ENCODE measurements around the gene MEGF11.

MEGF11 gene

DNA sequence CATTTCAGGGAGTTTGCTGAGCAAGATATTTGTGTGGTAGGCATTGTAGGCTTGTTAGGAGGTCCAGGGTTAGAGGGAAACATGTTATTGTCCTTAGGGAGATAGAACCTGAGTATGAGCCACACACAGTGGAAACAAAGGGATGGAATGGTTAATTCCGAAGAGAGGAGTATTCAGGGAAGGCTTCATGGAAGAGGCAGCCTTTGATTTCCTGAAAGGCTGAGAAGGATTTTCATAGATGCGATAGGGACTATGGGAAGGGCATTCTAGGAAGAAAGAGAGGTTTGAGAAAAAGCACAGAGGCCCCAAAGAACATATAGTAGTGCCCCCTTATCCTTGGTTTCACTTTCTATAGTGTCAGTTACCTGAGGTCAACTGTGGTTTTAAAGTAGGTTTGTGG, 302.5 kb downstream of the MEGF11 start:
- ChIA-PET POLR2A (no interaction called here), CTCF (no interaction called here)
- TF ChIP-seq FOXA1 (IDR thresholded peaks at IDR 0.05) (no peak), ZNF384 (IDR thresholded peaks at IDR 0.05) (no peak), SP1 (IDR thresholded peaks at IDR 0.05) (no peak), ARNT (IDR thresholded peaks at IDR 0.05) (no peak), ELF4 (IDR thresholded peaks at IDR 0.05) (no peak), HDGF (IDR thresholded peaks at IDR 0.05; ENCODE audit: borderline replicate concordance) (no peak), SUZ12 (IDR thresholded peaks at IDR 0.05) (no peak), NFRKB (IDR thresholded peaks at IDR 0.05) (no peak), LEF1 (IDR thresholded peaks at IDR 0.05; ENCODE audit: borderline replicate concordance) (no peak), CTBP1 (IDR thresholded peaks at IDR 0.05; ENCODE audit: borderline replicate concordance) (no peak), FOXM1 (IDR thresholded peaks at IDR 0.05; ENCODE audit: borderline replicate concordance) (no peak), BHLHE40 (IDR thresholded peaks at IDR 0.05; ENCODE audit: borderline replicate concordance) (no peak), PKNOX1 (IDR thresholded peaks at IDR 0.05) (no peak), TARDBP (IDR thresholded peaks at IDR 0.05) (no peak), FOXK2 (IDR thresholded peaks at IDR 0.05) (no peak)
- no peak for DNase-seq (ENCODE audit: extremely low spot score)

DNA sequence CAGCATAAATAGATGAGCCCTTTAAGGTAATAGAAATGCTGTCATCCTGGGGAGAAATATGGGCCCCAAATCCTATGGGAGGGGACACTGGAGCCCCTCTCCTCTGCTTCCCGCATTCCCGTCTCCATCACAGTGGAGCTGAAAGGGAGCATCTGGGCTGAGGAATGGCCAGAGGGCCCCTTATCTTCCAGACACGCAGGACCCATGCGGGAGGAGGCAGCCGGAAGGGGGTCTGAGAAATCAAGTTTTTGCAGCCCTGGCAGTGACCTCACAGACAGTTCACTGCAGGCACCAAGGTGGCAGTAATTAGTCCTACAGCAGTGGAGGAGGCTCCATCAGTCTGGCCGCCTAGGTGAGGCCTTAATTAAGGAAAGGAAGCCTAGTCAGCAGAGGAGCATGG, 304.1 kb downstream of the MEGF11 start:
- TF ChIP-seq ZNF384 (IDR thresholded peaks at IDR 0.05) = no peak
- no peak for TF ChIP-seq SUZ12 (IDR thresholded peaks at IDR 0.05)
- TF ChIP-seq NFRKB (IDR thresholded peaks at IDR 0.05) = no peak
- TF ChIP-seq BHLHE40 (IDR thresholded peaks at IDR 0.05; ENCODE audit: borderline replicate concordance) = no peak
- TF ChIP-seq SP1 (IDR thresholded peaks at IDR 0.05) = no peak
- no peak for TF ChIP-seq FOXK2 (IDR thresholded peaks at IDR 0.05)
- no peak for TF ChIP-seq CTBP1 (IDR thresholded peaks at IDR 0.05; ENCODE audit: borderline replicate concordance)
- no peak for TF ChIP-seq ARNT (IDR thresholded peaks at IDR 0.05)
- TF ChIP-seq FOXM1 (IDR thresholded peaks at IDR 0.05; ENCODE audit: borderline replicate concordance) = no peak
- no peak for TF ChIP-seq PKNOX1 (IDR thresholded peaks at IDR 0.05)
- TF ChIP-seq HDGF (IDR thresholded peaks at IDR 0.05; ENCODE audit: borderline replicate concordance) = no peak
- DNase-seq (ENCODE audit: extremely low spot score) = no peak
- ChIA-PET POLR2A (no interaction called here), CTCF (no interaction called here)

DNA sequence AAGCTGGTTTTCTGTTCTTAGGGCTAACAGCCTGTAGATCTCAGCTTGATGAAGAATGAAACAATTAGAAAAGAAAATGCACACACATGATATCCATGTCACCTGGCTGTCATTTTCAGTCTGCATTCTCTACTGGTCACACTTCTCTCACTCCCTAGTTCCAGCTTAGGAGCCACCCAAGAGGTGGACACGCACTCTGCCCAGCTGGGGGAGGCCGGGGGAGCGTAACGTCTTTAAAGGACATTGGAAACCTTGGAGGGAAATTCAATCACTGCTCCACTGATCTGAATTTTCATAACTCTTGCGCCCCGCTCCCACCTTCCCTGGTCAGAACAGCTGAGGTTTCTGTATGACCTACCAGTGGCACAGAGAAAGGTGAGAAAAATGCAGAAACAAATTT, 304.5 kb downstream of the MEGF11 start:
- DNase-seq (ENCODE audit: extremely low spot score) = no peak
- POLR2A ChIA-PET = interaction anchor here (1.1 kb wide), 1 partner anchor 80 kb away, joined by 3 read pairs; the partner anchor contains the start of gene RAB11A
- CTCF ChIA-PET = interaction anchor here (0.6 kb wide), 1 partner anchor 515 kb away, joined by 3 read pairs; no protein-coding TSS in a partner anchor
- TF ChIP-seq SUZ12 (IDR thresholded peaks at IDR 0.05) (no peak), L3MBTL2 (conservative IDR thresholded peaks at IDR 0.05) (no peak), FOXK2 (IDR thresholded peaks at IDR 0.05) (no peak), SP1 (IDR thresholded peaks at IDR 0.05) (no peak)

- CTCF ChIA-PET = interaction anchor here (0.6 kb wide), 1 partner anchor 516 kb away, joined by 3 read pairs; no protein-coding TSS in a partner anchor
- POLR2A ChIA-PET = interaction anchor here (1.1 kb wide), 1 partner anchor 79 kb away, joined by 3 read pairs; the partner anchor contains the start of gene RAB11A
- TF ChIP-seq ELF4 (IDR thresholded peaks at IDR 0.05) (no peak), L3MBTL2 (conservative IDR thresholded peaks at IDR 0.05) (no peak), HDGF (IDR thresholded peaks at IDR 0.05; ENCODE audit: borderline replicate concordance) (no peak), NFRKB (IDR thresholded peaks at IDR 0.05) (no peak), CTBP1 (IDR thresholded peaks at IDR 0.05; ENCODE audit: borderline replicate concordance) (no peak), SUZ12 (IDR thresholded peaks at IDR 0.05) (no peak), FOXK2 (IDR thresholded peaks at IDR 0.05) (no peak), FOXA1 (IDR thresholded peaks at IDR 0.05) (no peak), BHLHE40 (IDR thresholded peaks at IDR 0.05; ENCODE audit: borderline replicate concordance) (no peak), ARNT (IDR thresholded peaks at IDR 0.05) (no peak), FOXM1 (IDR thresholded peaks at IDR 0.05; ENCODE audit: borderline replicate concordance) (no peak), LEF1 (IDR thresholded peaks at IDR 0.05; ENCODE audit: borderline replicate concordance) (no peak), PKNOX1 (IDR thresholded peaks at IDR 0.05) (no peak), SP1 (IDR thresholded peaks at IDR 0.05) (no peak), ZNF384 (IDR thresholded peaks at IDR 0.05) (no peak)
- no peak for DNase-seq (ENCODE audit: extremely low spot score)
Measured at GRCh38 chr15:65948383-65948782, 305.2 kb downstream of the MEGF11 start.

DNA sequence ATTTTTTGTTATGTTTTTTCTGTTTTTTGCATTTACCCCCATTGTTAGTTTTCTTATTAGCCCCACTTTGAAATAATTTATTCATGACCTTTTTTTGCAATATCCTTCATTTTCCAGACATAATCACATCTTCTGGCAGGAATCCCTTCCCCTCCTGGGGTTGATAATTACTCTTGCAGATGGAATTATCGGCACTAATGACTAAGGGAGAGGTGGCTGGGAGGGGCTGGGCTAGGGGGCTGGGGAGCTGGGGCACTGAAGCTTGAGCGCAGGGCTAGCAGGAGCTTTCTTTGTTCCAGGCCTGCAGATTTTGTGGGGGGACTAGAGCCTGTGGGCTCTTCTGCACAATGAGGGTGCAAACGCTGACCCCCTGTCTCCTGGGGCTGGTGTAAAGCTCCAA, 306.5 kb downstream of the MEGF11 start:
- TF ChIP-seq ZNF384 (IDR thresholded peaks at IDR 0.05) = no peak
- TF ChIP-seq FOXA1 (IDR thresholded peaks at IDR 0.05) = no peak
- no peak for TF ChIP-seq CTBP1 (IDR thresholded peaks at IDR 0.05; ENCODE audit: borderline replicate concordance)
- no peak for TF ChIP-seq FOXM1 (IDR thresholded peaks at IDR 0.05; ENCODE audit: borderline replicate concordance)
- TF ChIP-seq NFRKB (IDR thresholded peaks at IDR 0.05) = no peak
- no peak for TF ChIP-seq FOXK2 (IDR thresholded peaks at IDR 0.05)
- TF ChIP-seq LEF1 (IDR thresholded peaks at IDR 0.05; ENCODE audit: borderline replicate concordance) = no peak
- TF ChIP-seq SP1 (IDR thresholded peaks at IDR 0.05) = no peak
- no peak for TF ChIP-seq HDGF (IDR thresholded peaks at IDR 0.05; ENCODE audit: borderline replicate concordance)
- no peak for TF ChIP-seq PKNOX1 (IDR thresholded peaks at IDR 0.05)
- TF ChIP-seq ARNT (IDR thresholded peaks at IDR 0.05) = no peak
- TF ChIP-seq SUZ12 (IDR thresholded peaks at IDR 0.05) = no peak
- no peak for TF ChIP-seq TARDBP (IDR thresholded peaks at IDR 0.05)
- no peak for TF ChIP-seq L3MBTL2 (conservative IDR thresholded peaks at IDR 0.05)
- no peak for TF ChIP-seq BHLHE40 (IDR thresholded peaks at IDR 0.05; ENCODE audit: borderline replicate concordance)
- TF ChIP-seq ELF4 (IDR thresholded peaks at IDR 0.05) = no peak
- CTCF ChIA-PET = no interaction called here
- no peak for DNase-seq (ENCODE audit: extremely low spot score)
- POLR2A ChIA-PET = no interaction called here
